ENCODE measurements around the gene C1orf198. TPM values are rescaled to one million over a fixed set of nuclear protein-coding genes. Genes with fewer than 3 reads are reported as not detected.
"Not testable (repeated sequence)": the region's sequence is repeated elsewhere in the genome, so short reads cannot be mapped to it uniquely, and the experiment has no call there.

C1orf198 gene
- total RNA-seq, 1 donor from 2014 or later: 159 TPM

DNA sequence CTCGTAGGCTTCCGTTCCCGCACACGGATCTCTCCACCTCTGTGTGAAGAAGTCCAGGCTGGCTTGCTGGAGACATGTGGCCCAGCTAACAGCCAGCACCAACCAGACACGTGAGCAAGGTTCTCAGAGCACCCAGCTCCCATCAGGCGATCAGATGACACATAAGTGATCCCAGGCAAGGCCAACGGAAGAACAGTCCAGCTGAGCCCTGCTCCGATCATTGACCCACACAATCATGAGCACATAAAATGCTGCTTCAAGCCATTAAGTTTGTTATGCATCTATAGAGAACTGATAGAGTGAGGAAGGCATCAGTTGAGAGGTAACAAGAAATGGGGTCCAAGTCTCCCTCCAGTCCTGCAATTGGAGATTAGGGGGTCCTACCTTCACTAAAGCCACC lies 15.4 kb downstream of the C1orf198 start:
- Histone ChIP-seq H3K27ac (no peak overlapping the region), H3K36me3 (peaks cover 18% of the 10 kb centered on the region), H3K9me3 (no peaks in the 10 kb centered on the region), H3K4me1 (peaks cover 63% of the 10 kb centered on the region), H3K27me3 (no peaks in the 10 kb centered on the region), H3K4me3 (no peak overlapping the region)
- intact Hi-C loops (cut with DNase I): no loop called here
- no peak for ATAC-seq
- TF ChIP-seq, protein P1, sequence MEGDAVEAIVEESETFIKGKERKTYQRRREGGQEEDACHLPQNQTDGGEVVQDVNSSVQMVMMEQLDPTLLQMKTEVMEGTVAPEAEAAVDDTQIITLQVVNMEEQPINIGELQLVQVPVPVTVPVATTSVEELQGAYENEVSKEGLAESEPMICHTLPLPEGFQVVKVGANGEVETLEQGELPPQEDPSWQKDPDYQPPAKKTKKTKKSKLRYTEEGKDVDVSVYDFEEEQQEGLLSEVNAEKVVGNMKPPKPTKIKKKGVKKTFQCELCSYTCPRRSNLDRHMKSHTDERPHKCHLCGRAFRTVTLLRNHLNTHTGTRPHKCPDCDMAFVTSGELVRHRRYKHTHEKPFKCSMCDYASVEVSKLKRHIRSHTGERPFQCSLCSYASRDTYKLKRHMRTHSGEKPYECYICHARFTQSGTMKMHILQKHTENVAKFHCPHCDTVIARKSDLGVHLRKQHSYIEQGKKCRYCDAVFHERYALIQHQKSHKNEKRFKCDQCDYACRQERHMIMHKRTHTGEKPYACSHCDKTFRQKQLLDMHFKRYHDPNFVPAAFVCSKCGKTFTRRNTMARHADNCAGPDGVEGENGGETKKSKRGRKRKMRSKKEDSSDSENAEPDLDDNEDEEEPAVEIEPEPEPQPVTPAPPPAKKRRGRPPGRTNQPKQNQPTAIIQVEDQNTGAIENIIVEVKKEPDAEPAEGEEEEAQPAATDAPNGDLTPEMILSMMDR (IDR thresholded peaks at IDR 0.05): no peak
- no peak for DNase-seq

DNA sequence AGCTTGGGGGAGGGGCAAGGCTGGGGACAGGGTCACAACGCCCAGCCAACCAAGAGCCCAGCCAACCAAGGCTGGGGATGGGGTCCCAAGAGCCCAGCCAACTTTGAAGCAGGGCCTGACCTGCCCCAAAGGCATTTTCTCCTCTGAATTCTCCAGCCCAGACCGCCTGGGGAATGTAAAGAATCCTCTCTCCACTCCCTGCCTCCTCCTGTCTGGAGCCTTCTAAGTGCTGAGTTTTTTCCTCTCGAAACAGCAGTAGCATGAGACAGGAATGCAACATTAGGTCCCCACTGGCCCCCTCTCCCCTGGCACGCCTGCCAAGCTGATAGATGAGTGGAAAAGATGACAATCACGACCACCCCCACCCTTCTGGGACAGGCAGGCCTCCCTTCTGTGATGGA lies 17.0 kb downstream of the C1orf198 start:
- ATAC-seq (peak; percentile 78), DNase-seq (no peak)

DNA sequence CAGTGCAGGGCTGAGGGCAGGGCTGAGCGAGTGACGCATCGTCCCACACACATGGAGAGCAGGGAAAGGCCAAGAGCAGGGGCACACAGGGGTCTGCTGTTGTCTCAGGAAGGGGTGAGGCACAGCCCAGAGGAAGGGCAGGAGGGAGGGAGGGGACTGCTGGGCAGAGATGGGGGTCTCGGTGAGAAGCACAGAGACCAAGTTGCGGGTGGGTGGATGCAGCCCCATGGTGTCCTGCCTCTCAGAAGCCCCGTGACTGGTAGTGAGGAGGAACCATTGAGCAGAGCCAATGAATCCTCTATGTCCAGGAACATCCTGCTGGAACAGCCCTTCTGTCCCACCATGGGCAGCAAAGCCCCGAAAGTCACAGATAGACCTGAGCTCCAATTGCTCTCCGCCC lies 17.8 kb downstream of the C1orf198 start:
- peak overlapping the region; percentile 79 for H3K27ac ChIP-seq
- no peaks in the 10 kb centered on the region for H3K9me3 ChIP-seq
- no peak for ATAC-seq
- DNase-seq: no peak
- intact Hi-C loops (cut with DNase I): no loop called here
- H3K36me3 ChIP-seq: peaks cover 18% of the 10 kb centered on the region
- TF ChIP-seq, protein P1 (IDR thresholded peaks at IDR 0.05): no peak
- H3K4me3 ChIP-seq: no peak overlapping the region
- H3K27me3 ChIP-seq: no peaks in the 10 kb centered on the region
- peaks cover 49% of the 10 kb centered on the region for H3K4me1 ChIP-seq

More for the DNA sequence above, 17.0 kb downstream of the C1orf198 start:
- peaks cover 56% of the 10 kb centered on the region for H3K4me1 ChIP-seq
- no peaks in the 10 kb centered on the region for H3K27me3 ChIP-seq
- H3K9me3 ChIP-seq: no peaks in the 10 kb centered on the region
- TF ChIP-seq, protein P1 (IDR thresholded peaks at IDR 0.05): no peak
- intact Hi-C loops (cut with DNase I): no loop called here
- H3K36me3 ChIP-seq: peaks cover 18% of the 10 kb centered on the region
- no peak overlapping the region for H3K4me3 ChIP-seq
- H3K27ac ChIP-seq: peak overlapping the region; percentile 79

DNA sequence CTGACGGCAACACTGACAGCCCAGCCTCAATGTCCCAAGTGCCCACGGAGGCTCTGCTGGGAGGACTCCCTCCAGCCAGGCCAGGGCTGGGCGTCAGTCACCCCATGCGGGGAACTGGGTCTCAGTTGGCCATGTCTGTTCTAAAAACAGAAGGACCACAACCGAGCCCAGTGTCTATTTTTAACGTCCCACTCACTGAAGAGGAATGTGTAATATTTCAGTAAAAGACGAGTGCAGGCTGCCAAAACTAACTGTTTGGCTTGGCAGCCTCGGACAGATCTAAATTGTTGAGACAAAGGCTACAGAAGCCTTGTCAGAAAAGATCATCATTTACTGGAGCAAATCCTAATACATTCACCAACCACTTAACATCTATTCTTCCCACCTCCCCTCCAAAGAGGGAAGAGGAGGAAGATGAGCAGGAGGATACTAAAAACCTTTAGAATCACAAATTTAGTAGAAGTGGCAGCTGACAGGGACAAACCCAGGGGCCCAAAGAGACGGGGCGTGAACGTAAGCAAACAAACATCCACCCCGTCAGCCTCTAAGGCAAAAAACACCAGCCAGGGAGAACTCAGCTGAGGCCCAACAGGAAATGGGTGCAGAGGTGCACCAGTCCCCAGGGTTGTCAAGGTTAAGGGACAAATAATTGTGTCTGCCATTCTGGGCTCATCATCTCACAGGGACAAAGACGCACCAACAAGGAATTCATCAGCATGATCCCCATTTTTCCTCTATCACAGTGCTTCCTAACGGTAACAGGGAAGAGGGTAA lies 18.7 kb downstream of the C1orf198 start:
- Histone ChIP-seq H3K4me3 (no peak overlapping the region), H3K9me3 (no peaks in the 10 kb centered on the region), H3K27me3 (no peaks in the 10 kb centered on the region), H3K4me1 (peaks cover 45% of the 10 kb centered on the region), H3K36me3 (peaks cover 9% of the 10 kb centered on the region), H3K27ac (peak overlapping the region; percentile 79)
- peak; percentile 60 for ATAC-seq
- TF ChIP-seq, protein P1 (IDR thresholded peaks at IDR 0.05): no peak
- no peak for DNase-seq
- intact Hi-C loops (cut with DNase I): no loop called here

DNA sequence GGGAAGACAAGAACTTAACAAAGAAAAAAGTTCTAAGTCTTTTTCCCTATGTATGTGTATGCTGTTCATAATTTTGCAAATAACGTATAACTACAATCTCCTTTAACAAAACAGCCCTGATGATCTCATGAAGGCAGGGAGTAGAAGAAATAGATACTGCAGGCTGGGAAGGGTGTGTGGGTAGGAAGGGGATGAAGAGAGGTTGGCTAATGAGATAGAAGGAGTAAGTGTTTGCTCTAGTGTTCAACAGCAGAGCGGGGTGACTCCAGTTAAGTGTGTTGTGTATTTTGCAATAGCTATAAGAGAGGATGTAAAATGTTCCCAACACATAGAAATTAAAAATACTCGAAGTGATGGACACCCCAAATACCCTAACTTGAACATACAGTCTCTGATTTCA lies 20.1 kb downstream of the C1orf198 start:
- DNase-seq: no peak
- peak; percentile 50 for ATAC-seq
- peak overlapping the region; percentile 37 for H3K27ac ChIP-seq
- TF ChIP-seq, protein P1 (IDR thresholded peaks at IDR 0.05): no peak
- no peak overlapping the region for H3K4me3 ChIP-seq
- peaks cover 36% of the 10 kb centered on the region for H3K4me1 ChIP-seq
- no peaks in the 10 kb centered on the region for H3K27me3 ChIP-seq
- no peaks in the 10 kb centered on the region for H3K9me3 ChIP-seq
- intact Hi-C loops (cut with DNase I): no loop called here
- peaks cover 10% of the 10 kb centered on the region for H3K36me3 ChIP-seq

DNA sequence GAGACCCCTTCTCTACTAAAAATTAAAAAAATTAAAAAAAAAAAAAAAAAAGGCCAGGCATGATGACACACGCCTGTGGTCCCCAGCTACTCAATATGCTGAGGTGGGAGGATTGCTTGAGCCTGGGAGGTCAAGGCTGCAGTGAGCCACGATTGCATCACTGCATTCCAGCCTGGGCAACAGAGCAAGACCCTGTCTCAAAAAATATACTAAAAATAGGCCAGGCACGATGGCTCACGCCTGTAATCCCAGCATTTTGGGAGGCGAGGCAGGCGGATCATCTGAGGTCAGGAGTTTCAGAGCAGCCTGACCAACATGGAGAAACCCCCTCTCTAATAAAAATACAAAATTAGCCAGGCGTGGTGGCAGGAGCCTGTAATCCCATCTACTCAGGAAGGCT lies 23.1 kb downstream of the C1orf198 start:
- H3K9me3 ChIP-seq; H3K27me3 ChIP-seq; intact Hi-C loops (cut with DNase I); H3K27ac ChIP-seq; ATAC-seq; H3K4me3 ChIP-seq; DNase-seq: not testable (repeated sequence)
- H3K36me3 ChIP-seq: peaks cover 40% of the 10 kb centered on the region
- H3K4me1 ChIP-seq: peaks cover 20% of the 10 kb centered on the region
